HG03066 (cell line): Measurements from ENCODE around the gene TMEM125.

ENCODE experiments used
- ATAC-seq: cut with Tn5 transposase; IDR thresholded peaks from one replicate; pipeline ENCODE4 v1.9.1; 2021; ENCODE audit warnings: low read depth; ENCODE audit not compliant: unreplicated experiment

Gene TMEM125

DNA sequence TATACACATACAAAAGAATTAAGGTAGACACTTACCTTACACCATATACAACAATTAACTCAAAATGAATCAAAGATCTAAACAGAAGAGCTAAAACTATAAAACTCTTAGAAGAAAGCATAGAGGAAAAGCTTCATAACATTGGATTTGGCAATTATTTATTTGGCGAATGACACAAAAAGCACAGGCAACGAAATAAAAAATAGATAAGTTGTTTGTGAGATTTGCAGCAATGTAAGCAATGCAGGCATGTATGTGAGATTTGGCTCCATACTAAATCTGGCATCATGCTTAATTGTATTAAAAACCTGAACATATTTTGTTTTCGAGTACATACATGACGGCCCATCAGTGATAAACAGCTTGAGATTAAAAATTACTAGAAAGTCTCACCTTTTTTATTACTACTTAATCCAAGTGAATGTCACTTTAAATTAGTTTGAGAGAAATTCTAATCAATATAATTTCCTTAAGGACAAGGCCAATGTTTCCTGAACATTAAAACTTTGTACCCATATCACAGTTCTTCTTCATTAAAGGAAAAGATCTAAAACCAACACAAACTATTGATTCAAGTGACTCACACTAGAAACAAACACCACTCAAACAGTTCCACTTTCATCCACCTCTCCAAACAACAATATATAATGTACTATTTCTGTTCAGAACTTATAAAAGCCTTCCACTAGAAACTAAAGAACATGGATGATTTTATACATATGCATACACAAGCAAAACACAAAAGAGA lies 23.1 kb upstream of the TMEM125 start:
- ATAC-seq, result no peak

DNA sequence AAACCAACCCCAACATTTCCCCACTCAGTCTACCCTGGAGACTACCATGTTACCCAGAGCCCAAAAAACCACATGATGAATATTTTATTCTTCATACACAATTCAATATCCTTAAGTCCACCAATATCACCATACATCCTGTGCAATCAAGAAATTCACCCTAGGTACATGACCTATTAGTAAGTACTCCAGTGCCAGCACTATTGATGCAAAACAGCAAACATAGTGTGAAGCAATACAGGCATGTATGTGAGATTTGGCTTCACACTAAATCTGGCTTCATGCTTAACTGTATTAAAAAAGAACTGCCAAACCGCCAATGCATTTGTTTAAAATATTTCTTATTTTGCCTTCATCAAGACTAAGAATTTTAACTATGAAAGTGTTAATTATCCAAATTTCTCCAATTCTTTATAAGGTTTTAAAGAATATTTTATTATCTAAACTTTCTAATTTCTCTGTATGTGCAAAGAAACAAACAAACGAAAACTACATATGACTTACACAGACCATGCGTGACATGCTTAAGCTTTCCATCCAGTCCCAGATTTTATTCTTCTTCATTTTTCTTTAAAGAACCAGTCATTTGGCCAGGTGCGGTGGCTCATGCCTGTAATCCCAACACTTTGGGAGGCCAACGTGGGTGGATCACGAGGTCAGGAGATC lies 22.4 kb upstream of the TMEM125 start:
- no peak for ATAC-seq

DNA sequence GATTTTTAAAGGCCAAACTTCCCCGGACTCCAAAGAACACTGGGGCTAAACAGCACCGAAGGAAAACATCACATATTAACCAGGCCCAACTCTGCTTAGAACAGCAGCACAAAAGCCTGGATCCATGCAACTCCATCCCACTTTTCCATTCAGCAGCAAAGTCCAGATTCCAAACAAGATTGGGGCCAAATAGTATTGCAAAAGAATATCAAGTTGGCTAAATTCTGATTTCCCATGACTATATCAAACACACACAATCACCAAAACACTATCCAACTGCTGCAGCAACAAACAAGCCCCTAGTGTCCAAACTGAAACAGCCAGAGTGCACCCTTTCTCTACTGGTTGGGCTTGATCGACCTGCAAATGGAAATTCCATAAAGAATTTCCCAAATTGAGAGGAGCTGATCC lies 19.4 kb upstream of the TMEM125 start:
- no peak for ATAC-seq

DNA sequence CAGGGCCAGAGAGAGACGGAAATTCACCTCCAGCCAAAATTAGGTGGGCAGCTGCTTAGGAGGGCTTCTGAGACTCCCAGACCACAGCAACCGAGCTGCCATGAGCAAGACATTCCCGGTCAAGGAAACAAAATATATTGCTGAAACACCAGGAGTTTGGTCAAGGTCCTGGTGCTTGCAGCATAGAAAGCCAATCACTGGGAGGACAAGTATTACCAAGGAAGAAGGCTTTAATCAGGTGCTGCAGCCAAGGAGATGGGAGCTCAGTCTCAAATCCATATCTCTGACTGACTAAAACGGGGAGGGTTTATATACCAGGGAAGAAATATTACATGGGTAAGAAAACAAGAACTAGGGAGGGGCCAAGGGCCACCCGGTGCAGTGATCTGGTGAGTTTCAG lies 18.8 kb upstream of the TMEM125 start:
- no peak for ATAC-seq

DNA sequence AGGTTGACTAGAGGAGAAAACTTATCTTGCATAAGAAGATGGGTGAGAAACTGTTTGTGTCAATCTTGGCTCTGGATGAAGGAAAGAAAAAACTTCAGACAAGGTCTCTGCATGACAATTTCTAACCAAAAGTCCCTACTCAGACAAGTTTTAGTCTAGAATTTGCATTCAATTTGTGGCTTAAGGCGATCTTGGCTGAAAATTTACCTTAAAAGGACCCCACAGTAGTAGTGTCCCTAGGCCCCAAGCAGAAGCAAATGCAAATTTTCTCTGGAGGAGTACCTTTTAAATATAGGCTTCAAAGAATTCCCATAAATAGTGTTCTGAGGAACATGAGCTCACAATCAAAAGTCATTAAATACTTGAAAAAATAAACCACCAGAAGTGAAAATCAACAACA lies 17.6 kb upstream of the TMEM125 start:
- no peak for ATAC-seq

DNA sequence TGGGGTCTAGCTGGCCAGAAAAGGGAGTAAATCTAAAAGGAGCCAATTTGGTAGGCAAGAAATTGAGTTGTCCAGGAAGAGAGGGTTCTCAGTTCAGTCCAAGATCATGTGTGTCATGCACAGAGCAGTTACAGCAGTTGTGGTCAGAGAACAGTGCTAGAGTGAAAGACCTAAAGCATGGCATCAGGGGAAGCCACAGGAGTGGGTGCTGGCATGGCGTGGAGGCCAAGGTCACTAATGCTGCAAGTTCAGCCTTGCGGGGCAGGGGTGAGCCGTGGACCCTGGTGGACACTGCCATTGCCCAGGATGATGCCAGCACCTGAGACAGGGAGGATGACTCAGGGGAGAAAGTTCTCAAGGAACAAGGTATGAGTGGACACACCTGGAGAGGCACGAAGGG lies 16.6 kb upstream of the TMEM125 start:
- ATAC-seq, result no peak

DNA sequence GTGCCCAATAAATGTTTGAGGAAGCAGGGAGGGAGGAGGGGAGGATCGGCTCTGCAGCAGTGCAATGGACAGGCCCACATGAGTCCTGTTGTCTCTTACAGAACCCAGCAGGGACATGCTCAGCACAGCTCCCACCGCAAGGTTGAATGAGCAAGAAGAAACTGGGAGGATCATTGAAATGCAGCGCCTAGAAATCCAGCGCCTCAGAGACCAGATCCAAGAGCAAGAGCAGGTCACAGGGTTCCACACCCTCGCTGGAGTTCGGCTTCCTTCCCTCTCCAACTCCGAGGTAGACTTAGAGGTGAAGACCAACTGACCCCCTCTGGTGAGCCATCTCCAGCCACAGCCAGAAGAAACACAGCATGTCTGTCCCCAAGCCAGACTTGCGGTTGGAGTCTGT lies 15.9 kb upstream of the TMEM125 start:
- no peak for ATAC-seq

DNA sequence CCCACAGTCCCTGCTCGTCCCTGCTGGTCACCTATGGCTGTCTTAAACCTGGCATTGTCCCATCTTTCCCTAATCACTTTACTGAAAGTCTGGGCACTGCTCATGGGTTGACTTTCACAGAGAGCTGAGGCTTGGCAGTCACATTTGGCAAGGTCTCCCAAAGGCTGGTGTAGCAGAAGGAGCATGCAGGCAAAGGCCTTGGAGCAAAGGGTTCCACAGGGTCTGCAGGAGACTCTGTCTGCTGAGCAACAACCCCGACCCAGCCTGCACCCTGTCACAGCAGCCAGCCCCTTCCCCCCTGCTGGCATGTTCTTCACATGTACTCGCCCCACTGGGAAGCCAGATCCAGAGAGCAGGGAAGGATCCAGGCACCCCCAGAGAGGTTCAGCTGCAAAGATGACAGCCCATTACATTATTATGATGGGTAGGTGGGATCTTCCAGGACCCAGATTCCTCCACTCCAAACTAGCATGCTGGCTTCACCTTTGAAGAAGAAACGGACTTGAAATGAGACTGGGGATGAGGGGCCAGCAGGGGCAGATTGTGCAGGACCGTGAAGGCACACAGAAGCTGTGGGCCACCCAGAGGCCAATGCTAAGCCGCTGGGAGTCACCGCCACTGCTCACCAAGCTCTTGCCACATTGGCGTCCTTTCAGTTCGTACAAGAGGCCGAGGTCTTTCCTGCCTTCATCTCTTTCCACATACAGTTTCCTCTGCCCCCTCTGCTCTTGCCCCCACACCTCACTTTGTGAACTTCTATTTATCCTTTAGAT lies 14.2 kb upstream of the TMEM125 start:
- no peak for ATAC-seq

DNA sequence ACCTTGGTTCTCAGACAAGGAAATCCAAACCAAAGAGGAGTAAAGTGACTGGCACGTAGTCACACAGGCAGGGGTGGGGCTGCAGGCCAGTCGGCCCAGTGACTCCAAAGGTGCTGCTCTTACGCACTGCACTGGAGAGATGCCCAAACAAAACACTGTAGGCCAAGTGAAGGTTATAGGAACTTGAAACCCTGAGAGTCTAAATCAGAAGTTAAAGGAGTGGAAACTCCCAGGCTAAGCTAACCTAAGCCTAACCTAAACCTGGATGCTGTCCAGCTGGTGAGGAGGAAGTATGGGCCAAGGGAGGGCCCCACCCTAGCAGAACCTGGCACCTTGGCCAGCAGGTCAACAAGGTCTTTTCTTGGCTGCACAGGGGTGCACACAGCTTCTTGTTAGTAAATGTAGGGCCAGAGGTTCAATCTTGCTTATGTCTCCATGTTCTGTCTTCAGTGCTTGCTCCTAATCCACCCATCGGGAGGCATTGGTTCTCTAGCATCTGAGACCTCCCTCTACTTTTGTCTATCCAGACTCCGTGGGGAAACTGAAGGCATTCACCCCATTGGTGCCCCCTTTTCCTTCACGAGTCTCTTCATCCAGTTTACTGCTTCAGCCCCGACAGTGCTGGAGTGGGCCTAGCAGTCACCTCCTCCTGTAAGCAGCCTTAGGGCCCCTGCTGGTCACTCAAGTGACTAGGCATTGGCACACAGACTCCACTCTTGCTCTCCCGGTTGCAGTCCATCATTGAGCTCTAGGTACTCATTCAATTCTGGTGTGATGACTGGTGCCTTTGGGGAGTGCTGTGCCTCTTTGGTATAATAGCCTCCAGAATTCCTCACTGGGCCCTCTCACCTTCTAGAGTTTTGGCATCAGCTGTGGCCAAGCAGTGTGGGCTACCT lies 12.9 kb upstream of the TMEM125 start:
- ATAC-seq, result no peak

DNA sequence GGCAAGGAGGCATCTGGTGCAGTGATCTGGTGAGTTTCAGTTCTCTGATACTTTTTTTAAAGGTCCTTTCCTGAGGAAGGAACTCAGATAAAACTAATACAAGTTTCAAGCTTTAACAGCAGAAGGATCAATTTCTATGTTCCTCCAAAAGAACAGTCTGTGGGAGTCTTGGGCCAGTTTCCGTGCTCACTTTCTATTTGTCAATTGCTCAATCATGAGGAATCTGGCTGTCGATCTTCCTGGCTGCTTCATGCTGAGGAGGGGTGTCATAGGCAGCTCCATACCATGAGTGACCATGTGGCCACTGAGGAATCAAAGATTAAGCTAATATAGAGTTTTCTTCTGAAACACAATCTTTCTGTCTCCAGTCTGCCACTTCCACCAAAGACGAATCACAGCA lies 11.4 kb upstream of the TMEM125 start:
- ATAC-seq, result no peak

DNA sequence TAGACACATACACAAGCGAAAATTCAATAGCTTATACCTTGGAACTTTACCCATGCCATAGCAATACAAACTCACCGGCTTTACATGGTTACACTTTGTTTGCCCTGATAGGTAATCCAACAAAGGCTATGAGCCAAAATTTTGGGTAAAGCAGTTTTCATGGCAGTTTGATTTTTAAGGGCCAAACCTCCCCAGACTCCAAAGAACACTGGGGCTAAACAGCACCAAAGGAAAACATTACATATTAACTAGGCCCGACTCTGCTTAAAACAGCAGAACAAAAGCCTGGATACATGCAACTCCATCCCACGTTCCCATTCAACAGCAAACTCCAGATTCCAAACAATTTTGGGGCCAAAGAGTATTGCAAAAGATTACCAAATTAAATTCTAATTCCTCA lies 4.4 kb upstream of the TMEM125 start:
- ATAC-seq, result no peak

DNA sequence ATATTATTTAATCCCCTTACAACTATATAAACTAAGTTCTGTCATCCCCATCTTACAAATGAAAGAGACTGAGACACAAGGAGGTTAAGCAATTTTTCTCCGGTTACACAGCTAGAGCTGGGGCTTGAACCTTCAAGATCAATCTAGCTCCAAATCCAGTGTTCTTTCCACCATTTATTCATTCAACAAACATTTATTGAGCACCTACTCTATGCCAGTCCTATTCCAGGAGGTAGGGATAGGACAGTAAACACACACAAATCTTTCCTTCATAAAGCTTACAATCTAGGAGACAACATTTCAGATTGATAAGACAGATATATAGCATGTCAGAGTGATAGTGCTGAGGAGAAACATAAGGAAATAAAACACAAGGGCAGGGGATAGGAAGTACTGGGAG lies 2.9 kb upstream of the TMEM125 start:
- no peak for ATAC-seq

DNA sequence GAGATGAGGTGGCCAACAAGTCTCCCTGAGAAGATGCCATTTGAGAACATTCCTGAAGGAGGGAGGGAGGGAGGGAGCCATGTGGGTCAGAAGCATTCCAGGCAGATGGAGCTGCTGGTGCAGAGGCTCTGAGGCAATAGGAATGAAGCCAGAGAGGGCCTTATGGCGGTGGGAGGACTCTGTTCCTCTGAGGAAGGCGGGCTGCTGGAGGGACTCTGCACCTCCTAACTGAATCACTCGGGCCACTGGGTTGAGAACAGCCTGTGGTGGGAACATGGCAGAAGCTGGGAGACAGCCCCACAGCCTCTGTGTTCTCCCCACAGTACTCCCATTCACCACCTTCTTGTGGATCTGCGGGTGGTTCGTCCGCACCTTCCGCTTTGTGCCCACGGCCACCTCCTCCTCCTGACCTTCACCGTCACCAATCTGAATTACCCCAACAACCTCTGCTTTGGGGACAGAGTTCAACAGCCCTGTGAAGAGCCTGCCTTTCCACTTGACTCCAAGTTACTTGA lies 2.4 kb upstream of the TMEM125 start:
- ATAC-seq, result no peak

DNA sequence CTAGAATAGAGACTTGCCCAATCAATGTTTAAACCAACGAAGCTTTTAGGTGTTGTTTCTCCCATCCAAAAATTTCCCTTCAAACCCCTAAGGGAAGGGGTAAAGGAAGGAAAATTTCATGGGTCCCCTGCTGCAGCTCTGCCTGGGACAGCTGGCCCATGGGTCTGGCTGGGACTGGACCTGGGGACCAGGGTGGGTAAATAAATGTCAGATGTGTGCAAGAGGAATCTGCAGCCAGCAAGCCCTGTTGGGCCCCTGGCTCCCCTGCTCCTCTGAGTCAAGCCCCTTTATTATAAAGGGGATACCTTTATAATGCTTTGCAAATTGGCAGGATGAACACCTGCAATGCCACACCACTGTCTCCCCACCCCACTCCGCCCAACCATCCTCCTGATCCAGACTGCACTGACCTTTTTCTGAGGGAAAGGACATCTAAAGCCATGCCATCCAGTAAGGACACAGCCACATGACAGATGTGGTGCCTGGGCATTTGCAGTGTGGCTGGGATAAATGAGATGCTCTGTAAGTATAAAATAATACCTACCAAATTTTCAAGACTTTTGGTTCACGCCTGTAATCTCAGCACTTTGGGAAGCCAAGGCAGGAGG lies 1.9 kb upstream of the TMEM125 start:
- ATAC-seq, result no peak

DNA sequence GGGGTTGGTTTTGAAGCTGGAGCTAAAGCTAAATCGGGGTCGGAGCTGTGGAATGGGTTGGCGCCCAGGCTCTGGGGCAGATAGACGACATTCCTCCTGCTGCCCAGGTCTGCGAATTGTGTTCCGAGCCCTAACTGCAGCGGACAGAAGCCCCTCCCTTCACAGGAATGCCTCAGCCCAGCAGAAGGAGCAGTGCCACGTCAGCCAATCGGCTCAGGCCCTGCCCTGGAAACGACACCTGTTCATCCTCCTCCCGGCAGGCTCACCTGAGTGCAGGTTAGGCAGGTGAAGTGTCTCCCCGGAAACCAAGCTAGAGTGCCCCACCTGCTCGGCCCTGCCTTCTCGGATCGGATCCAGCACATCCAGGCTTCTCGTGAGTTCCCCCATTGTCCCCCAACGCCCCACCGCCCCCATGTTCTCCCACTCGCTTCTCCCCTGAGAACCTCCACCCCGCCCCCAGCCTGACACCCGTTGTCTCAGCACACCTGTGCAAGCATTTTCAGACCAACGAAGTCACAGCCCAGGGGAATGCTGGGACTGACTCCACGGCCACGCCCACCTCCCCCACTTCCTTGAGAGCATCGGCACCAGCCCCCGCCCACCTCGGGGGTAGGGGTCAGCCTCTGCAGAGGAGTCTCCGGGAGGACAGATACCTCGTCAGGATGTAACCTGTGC lies 775 bp downstream of the TMEM125 start:
- no peak for ATAC-seq

DNA sequence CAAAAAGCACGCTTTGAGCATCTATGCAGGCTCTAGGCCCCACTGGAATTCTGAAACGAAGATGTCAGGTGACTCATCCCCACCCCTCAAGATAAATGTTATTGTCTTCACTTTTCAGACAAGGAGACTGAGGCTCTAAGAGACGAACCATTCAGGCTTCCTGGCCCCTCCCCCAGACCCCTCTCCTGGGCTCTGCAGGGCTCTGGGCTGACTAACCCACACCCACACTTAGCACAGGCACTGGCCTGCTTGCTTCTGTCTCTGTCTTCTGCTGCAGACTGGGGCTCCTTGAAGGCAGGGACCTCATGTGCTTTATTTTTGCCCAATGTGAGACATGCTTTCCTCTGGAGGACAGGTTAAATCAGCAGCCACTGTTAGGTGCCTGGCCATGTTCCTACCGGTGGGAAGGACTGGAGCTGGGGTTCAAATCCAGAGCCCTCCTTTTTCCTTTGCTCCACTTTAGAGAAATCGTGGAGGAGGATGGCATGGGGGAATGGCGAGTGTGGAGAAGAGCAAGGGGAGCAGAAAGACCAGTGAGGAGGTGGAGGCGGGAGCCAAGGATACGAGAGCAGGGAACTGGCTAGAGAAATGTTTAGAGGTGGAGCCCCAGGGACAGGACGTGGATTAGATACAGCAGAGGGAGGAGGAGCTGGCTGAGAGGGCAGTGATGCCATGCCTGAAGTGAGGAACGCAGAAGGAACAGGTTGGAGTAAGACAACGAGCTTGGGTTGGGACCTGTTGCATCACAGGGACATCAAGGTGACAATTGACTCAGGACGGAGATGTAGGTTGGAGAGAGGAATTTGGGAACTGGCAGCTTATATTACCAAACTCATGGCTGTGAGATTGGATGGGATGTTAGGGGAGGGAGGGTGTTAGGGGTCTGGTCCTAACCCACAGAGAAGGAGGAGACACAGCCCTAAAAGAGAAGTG lies 1.7 kb downstream of the TMEM125 start:
- no peak for ATAC-seq

DNA sequence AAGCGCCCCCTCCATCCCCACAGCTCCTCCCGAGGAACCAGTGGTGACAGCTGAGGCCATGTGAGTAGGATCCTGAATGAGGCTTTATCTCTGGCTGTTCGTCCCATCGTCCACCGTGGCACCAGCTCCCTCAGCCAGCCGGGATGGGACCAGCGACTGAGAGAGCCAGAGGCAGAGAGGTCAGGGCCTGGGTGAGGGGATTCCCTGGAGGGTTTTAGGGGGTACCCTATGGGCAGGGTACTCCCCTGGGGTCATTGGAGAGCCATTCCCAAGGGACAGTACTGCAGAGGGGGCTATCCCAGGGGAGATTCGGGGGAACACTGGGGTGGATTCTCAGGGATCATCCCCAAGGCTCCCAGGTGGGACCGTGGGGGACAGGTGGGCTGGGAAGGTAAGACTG lies 2.4 kb downstream of the TMEM125 start:
- no peak for ATAC-seq
